Placental epithelial cell (primary cell): ENCODE measurements around the gene SNX25. TPM values are rescaled to one million over a fixed set of nuclear protein-coding genes. Genes with fewer than 3 reads are reported as not detected.

ENCODE experiments used
- total RNA-seq: library from RNA; depleted of rRNA; stranded (reverse); fragments of >200 nt; gene quantifications from 2 replicates; pipeline ENCODE4 v1.2.3, GENCODE V29; 2012

The SNX25 gene
- total RNA-seq = 32.2 and 43.2 TPM in 2 replicates

GRCh38 chr4:185209031-185209851, at the start of gene SNX25:
Gene SNX25 (plus strand): TSS chr4:185209598. CDS start chr4:185209827, 229 bp downstream.

DNA sequence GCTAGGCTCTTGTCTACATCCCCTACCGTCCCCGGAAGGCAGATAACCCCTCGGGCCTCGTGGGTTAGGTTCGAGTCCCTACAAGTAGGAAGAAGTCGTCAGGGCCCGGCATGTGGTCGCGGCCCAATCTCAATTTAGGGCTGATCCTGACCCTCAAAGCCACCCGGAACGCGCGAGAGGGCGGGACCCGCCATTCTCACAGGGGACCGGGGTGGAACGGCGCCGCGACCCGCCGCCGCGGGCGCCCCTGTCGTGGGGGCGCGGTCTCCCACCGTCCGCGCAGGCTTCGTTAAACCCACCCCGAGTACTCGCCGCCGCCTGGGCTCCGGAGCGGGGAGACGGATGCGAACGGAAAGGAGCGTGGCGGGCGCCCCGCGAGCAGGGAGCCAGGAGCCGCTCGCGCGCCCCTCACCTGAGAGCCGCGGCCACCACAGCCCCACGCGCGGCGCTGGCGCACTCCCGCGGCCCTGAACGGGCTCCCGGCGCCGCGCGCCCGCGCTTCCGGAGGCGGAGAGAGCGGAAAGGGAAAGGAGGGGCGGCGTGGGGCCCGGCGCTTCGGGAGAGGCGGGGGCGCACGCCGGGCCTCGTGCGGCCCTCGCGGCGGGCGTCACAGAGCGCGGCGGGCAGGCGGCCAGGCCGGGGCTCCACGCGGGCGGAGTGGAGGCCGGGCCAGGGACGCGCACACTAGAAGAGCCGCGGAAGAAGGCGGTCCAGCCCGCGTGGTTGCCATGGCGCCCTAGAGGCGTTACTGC, 5.7 kb upstream of the SNX25 start, which contains the start of gene CFAP97:
Gene CFAP97, minus strand, starts transcription at position 515 of the 752 bp plus-strand sequence. CDS start 12,804 bp downstream, outside the sequence.

GRCh38 chr4:185395238-185395955, 186.0 kb downstream of the SNX25 start, which contains the start of gene LRP2BP:
Gene LRP2BP (minus strand): TSS chr4:185395924. CDS start chr4:185378186, 17,738 bp downstream.

GRCh38 chr4:185396724-185397385, 187.5 kb downstream of the SNX25 start, which contains the start of gene ANKRD37:
Gene ANKRD37 (plus strand): TSS chr4:185396841. CDS start chr4:185396924, 83 bp downstream.

Other genes starting within 250 kb of the SNX25 start
- gene HELT, start 191.1 kb upstream of the SNX25 start, total RNA-seq = not detected in 2 replicates
- gene SLC25A4, start 66.3 kb upstream of the SNX25 start, total RNA-seq = 5.9 and 34.9 TPM in 2 replicates
- 16.5 and 22.0 TPM in 2 replicates for gene CFAP97, start 5.6 kb upstream of the SNX25 start, total RNA-seq
- 0.98 and 1.2 TPM in 2 replicates for gene LRP2BP, start 186.3 kb downstream of the SNX25 start, total RNA-seq
- gene ANKRD37, start 187.2 kb downstream of the SNX25 start, total RNA-seq = 15.7 and 26.5 TPM in 2 replicates
- gene UFSP2, start 216.4 kb downstream of the SNX25 start, total RNA-seq = 31.3 and 36.9 TPM in 2 replicates